ENCODE data around the gene AFP.
"Not testable (repeated sequence)": the region's sequence is repeated elsewhere in the genome, so short reads cannot be mapped to it uniquely, and the experiment has no call there.

The AFP gene

DNA sequence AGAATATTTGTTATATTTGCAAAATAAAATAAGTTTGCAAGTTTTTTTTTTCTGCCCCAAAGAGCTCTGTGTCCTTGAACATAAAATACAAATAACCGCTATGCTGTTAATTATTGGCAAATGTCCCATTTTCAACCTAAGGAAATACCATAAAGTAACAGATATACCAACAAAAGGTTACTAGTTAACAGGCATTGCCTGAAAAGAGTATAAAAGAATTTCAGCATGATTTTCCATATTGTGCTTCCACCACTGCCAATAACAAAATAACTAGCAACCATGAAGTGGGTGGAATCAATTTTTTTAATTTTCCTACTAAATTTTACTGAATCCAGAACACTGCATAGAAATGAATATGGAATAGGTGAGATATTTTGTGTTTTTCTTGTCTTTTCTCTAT lies at the start of gene AFP:
AFP (plus strand) TSS at position 238 of the 400 bp plus-strand sequence; CDS start at position 280, 42 bp downstream.
- DNase-seq, result no peak

DNA sequence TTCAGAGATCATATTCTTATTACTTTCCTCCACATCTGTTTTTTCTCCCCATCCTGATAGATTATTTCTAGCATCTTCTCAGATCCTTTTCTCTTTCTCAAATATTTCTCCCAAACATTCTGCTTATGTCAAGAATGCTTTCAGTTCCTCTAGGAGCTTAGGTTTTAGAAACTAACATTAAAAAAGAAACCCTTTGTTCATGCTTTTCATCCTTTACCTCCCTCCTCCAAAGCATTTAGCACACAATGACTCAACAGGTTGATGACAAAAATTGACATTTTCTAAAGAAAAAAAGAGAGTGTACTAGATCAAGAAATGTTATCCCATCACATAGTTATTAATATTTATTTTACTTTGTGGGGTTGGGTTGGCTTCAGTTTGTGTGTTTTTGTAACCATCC lies 48.5 kb upstream of the AFP start:
- DNase-seq, result no peak

DNA sequence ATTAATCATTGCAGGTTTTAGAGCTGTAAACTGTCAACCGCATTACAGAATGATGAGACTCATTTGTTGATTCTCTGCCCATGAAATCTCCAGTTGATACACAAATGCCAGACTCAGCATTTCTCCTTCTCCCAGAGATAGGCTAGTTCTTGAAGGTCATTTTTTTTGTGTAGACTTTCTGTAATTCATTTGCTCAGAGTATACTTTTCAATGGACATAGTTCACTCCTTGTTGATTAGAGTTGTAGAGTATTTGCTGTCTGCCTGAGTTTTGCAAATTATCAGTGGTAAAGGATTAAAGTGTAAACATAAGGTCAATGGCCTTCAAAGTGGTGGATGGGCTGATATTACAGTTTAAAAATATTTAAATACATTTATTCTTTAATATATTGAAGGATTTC lies 47.1 kb upstream of the AFP start:
- no peak for DNase-seq

DNA sequence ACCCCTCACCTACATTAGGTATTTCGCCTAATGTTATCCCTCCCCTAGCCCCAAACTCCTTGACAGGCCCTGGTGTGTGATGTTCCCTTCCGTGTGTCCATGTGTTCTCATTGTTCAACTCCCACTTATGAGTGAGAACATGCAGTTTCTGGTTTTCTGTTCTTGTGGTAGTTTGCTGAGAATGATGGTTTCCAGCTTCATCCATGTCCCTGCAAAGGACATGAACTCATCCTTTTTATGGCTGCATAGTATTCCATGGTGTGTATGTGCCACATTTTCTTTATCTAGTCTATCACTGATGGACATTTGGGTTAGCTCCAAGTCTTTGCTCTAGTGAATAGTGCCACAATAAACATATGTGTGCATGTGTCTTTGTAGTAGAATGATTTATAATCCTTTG lies 46.4 kb upstream of the AFP start:
- not testable (repeated sequence) for DNase-seq

DNA sequence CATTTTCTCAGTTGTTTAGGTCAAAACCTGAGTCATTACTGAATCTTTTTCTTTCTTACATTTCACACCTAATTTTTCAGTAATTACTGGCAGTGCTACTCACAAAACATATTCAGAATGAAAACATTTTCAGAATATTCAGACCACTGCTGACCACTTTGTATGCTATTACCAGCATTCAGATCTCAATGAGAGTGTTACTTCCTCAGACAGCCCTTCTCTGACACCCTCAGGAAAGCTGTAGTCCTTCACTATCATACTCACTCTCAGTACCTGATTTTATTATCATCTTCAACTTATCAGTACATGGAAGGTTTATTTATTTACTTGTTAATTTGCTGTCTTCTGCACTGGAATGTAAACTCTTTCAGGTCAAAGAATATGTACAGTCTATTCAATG lies 44.2 kb upstream of the AFP start:
- no peak for DNase-seq

DNA sequence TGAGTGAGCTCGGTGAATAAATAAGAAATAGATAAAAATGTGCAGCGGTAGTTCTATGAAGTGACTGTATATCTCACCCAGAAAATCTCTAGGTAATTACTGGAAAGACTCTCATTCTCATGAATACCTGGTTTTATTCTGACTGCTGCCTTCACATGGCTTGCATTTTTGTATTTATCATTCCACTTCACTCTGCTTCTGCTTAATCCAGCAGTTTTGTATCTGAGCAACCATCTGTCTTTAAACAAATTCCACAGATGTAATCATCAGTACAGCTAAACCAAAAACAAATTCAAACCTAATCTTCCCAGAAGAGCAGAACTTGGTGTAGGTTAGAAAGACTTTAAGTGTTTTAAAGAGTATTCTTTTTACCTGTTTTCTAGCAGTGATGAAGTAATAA lies 43.1 kb upstream of the AFP start:
- DNase-seq, result no peak

GRCh38 chr4:73396304-73396703 lies 39.7 kb upstream of the AFP start:
- DNase-seq, result no peak

DNA sequence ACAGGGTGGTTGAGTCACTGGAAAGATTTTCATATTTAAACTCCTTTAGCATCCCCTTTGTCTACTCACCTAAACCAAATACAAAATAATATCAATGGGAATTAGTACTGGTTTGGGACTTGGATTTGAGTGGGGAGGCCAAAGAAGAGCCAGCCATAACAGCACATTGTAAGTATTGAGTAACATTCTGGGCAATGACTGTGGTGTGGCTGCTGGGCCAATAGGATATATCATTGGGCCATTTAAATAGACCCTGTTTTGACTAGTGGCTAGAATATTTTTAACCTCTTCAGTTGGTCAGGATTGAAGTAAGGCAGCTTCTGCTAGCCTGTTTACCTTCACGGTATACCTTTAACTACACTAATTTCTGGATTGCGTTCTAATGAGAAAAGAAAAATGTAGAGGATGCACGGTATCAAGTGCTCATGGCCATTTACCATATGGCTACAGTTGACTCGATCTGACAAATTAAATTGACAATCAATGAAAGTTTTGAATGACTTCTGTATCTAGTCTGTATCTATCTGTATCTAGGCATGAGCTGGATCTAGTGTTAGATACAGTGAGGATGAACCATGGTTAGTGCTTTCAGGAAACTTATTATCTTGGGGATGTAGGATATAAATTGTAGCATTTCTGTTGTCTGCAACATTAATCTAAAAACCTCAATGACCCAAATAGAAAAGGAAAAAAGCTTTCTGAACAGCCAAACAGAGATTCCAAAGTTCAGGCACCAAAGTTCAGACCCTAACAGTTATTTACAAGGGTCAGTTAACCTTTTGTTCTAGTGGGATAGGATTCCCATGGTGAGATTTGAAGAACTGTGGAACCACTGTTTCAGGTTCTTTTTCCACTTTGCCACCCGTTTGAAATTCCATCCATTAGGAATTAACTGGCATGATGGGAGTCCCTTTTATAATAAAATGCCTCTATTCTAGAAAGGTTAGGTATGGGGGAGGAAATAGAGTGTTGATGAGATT lies 38.7 kb upstream of the AFP start:
- DNase-seq, result no peak

DNA sequence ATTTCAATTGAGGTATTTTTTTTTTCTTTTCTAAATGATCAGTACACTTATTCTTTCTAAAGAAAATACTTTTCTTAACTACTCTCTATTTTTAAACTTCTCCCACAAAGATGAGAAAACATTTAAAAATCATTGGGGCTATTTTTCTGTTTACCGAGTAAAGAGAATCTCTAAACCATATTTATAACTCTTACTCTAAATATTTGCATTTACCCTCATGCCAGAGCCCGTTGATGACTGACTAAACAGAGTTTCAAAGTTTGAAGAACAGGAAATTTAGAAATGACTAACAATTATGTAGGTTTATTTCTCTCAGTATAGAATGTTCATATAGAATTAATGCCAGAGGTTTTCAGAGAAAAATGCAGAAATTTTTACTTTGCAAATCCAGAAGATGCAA lies 34.6 kb upstream of the AFP start:
- no peak for DNase-seq

GRCh38 chr4:73404042-73404441 lies 32.0 kb upstream of the AFP start, which contains the start of gene ALB:
Gene ALB (plus strand): TSS chr4:73404287. CDS start chr4:73404328, 41 bp downstream.
- DNase-seq, result no peak

GRCh38 chr4:73404457-73404856 lies 31.6 kb upstream of the AFP start:
- DNase-seq, result no peak

- DNase-seq, result no peak
Observed at GRCh38 chr4:73405138-73405537, 30.9 kb upstream of the AFP start.

- no peak for DNase-seq
Observed at GRCh38 chr4:73406548-73406875, 29.5 kb upstream of the AFP start.

DNA sequence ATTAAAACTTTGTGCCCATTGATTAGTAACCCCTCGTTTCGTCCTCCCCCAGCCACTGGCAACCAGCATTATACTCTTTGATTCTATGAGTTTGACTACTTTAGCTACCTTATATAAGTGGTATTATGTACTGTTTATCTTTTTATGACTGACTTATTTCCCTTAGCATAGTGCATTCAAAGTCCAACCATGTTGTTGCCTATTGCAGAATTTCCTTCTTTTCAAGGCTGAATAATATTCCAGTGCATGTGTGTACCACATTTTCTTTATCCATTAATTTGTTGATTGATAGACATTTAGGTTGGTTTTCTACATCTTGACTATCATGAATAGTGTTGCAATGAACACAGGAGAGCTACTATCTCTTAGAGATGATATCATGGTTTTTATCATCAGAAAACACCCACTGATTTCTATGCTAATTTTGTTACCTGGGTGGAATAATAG lies 28.8 kb upstream of the AFP start:
- DNase-seq, result no peak

DNA sequence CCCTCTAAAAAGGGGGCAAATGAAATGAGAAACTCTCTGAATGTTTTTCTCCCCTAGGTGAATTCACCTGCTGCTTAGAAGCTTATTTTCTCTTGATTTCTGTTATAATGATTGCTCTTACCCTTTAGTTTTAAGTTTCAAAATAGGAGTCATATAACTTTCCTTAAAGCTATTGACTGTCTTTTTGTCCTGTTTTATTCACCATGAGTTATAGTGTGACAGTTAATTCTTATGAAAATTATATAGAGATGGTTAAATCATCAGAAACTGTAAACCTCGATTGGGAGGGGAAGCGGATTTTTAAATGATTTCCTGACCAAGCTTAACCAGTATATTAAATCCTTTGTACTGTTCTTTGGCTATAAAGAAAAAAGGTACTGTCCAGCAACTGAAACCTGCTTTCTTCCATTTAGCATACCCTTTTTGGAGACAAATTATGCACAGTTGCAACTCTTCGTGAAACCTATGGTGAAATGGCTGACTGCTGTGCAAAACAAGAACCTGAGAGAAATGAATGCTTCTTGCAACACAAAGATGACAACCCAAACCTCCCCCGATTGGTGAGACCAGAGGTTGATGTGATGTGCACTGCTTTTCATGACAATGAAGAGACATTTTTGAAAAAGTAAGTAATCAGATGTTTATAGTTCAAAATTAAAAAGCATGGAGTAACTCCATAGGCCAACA lies 27.7 kb upstream of the AFP start:
- DNase-seq, result no peak

- DNase-seq, result no peak
Observed at GRCh38 chr4:73409012-73409862, 26.8 kb upstream of the AFP start.

GRCh38 chr4:73409978-73410548 lies 26.0 kb upstream of the AFP start:
- no peak for DNase-seq

- no peak for DNase-seq
Observed at GRCh38 chr4:73410916-73411730, 24.9 kb upstream of the AFP start.

DNA sequence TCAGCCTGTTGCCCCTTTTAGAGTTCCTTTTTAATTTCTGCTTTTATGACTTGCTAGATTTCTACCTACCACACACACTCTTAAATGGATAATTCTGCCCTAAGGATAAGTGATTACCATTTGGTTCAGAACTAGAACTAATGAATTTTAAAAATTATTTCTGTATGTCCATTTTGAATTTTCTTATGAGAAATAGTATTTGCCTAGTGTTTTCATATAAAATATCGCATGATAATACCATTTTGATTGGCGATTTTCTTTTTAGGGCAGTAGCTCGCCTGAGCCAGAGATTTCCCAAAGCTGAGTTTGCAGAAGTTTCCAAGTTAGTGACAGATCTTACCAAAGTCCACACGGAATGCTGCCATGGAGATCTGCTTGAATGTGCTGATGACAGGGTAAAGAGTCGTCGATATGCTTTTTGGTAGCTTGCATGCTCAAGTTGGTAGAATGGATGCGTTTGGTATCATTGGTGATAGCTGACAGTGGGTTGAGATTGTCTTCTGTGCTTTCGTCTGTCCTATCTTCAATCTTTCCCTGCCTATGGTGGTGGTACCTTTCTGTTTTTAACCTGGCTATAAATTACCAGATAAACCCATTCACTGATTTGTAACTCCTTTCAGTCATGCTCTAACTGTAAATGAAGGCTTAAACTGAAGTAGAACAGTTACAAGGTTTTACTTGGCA lies 24.1 kb upstream of the AFP start:
- DNase-seq, result no peak

DNA sequence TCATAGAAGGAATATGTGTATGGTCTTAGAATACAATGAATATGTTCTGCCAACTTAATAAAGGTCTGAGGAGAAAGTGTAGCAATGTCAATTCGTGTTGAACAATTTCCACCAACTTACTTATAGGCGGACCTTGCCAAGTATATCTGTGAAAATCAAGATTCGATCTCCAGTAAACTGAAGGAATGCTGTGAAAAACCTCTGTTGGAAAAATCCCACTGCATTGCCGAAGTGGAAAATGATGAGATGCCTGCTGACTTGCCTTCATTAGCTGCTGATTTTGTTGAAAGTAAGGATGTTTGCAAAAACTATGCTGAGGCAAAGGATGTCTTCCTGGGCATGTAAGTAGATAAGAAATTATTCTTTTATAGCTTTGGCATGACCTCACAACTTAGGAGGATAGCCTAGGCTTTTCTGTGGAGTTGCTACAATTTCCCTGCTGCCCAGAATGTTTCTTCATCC lies 22.7 kb upstream of the AFP start:
- no peak for DNase-seq

GRCh38 chr4:73414936-73415271 lies 21.1 kb upstream of the AFP start:
- DNase-seq, result no peak
